Measurements from ENCODE around the gene NIM1K. TPM values are rescaled to one million over a fixed set of nuclear protein-coding genes. Genes with fewer than 3 reads are reported as not detected.

The NIM1K gene
- total and polyA plus RNA-seq, 10 of the 15 experiments (the other 5 are each of a cell fraction or from before 2014, with no cell fraction given): 0.27 to 1.7 (median 0.66) TPM

DNA sequence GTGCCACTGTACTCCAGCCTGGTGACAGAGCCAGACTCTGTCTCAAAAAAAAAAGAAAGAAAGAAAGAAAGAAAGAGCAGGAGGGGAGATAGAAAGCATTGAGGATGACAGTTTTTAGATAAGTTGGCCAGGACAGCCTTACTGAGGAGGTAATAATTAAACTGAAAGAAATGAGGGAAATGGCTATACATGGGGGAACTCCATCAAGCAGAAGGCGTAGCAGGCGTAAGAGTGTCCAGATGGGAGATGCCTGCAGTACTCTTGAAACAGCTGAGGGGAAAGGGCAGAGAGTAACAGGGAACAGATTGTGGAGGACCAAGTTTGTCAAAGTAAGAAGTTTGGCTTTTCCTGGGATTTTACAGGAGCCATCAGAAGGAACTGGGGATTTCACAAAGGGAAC lies 63.7 kb downstream of the NIM1K start (continued):
- no peak for TF ChIP-seq NFYB (IDR thresholded peaks at IDR 0.05; ENCODE audit: insufficient read depth, low read depth, low read length)
- TF ChIP-seq ZNF207 (IDR thresholded peaks at IDR 0.05; ENCODE audit: borderline replicate concordance): no peak
- no peak for TF ChIP-seq SMAD5 (IDR thresholded peaks at IDR 0.05; ENCODE audit: low read depth)
- TF ChIP-seq NBN (IDR thresholded peaks at IDR 0.05): no peak
- TF ChIP-seq TARDBP (IDR thresholded peaks at IDR 0.05; ENCODE audit: borderline replicate concordance): no peak
- TF ChIP-seq IRF5 (IDR thresholded peaks at IDR 0.05; ENCODE audit: borderline replicate concordance): no peak
- TF ChIP-seq POLR2AphosphoS5 (IDR thresholded peaks at IDR 0.05; ENCODE audit: low read length): no peak
- no peak for TF ChIP-seq PBX3 (IDR thresholded peaks at IDR 0.05; ENCODE audit: insufficient replicate concordance, low read depth, low read length)
- TF ChIP-seq PRDM15 (CRISPR knock-in tag; IDR thresholded peaks at IDR 0.05): no peak
